ENCODE measurements around the gene COQ10B. TPM values are rescaled to one million over a fixed set of nuclear protein-coding genes. Genes with fewer than 3 reads are reported as not detected.

The COQ10B gene
- total and polyA plus RNA-seq, 2 of the 4 experiments (the other 2 are of a cell fraction) = 9.5 to 28.7 TPM

DNA sequence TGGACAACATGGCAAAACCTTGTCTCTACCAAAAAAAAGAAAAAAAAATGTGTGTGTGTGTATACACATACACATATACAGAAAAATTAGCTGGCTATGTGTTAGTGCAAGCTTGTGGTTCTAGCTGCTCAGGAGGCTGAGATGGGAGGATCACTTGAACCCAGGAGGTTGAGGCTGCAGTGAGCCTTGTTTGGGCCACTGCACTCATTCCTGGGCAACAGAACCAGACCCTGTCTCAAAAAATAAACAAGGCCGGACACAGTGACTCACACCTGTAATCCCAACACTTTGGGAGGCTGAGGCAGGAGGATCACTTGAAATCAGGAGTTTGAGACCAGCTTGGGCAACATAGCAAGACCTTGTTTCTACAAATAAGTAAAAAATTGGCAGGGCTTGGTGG lies 2.1 kb downstream of the COQ10B start:
- intact Hi-C loops (cut with micrococcal nuclease) = loop anchor here (5.0 kb wide), 1 partner anchor 42 kb away; the partner anchor contains the start of gene HSPD1
- POLR2A ChIA-PET (ENCODE audit: unreplicated experiment) = no interaction called here
- TF ChIP-seq RCOR1 (IDR thresholded peaks at IDR 0.05; ENCODE audit: insufficient replicate concordance, low read length) (no peak), MAZ (IDR thresholded peaks at IDR 0.05; ENCODE audit: borderline replicate concordance, low read depth, low read length) (no peak)

More for the DNA sequence above, 2.1 kb downstream of the COQ10B start:
- H4K91ac ChIP-seq (ENCODE audit: insufficient read depth, low read depth, low read length) = no peak overlapping the region
- H3K18ac ChIP-seq (ENCODE audit: low read depth, low read length) = no peak overlapping the region
- H4K8ac ChIP-seq (ENCODE audit: low read depth in 2 of 2, low read length in 2 of 2) = no peak overlapping the region
- peaks cover 5% of the 10 kb centered on the region; the same call in 1 of the 2 replicates for H3K9me1 ChIP-seq (ENCODE audit: insufficient read depth, low read length)
- DNase-seq (no peak), ATAC-seq (ENCODE audit: low read depth) (no peak)
- H3K4ac ChIP-seq (ENCODE audit: low read depth, low read length) = no peak overlapping the region
- no TSS peak for BruUV-seq (replicated peaks)
- no peak overlapping the region for H2AK5ac ChIP-seq (ENCODE audit: low read depth, low read length)
- no peak overlapping the region for H3K27ac ChIP-seq (ENCODE audit: insufficient read depth, low read length)
- H3K56ac ChIP-seq (ENCODE audit: extremely low read depth, insufficient read depth, low read length) = no peak overlapping the region
- H3K9me3 ChIP-seq (ENCODE audit: control insufficient read depth, insufficient read depth, low read length) = no peaks in the 10 kb centered on the region
- H3K9ac ChIP-seq (ENCODE audit: low read depth, low read length) = no peak overlapping the region
- H2BK120ac ChIP-seq (ENCODE audit: low read depth, low read length) = no peak overlapping the region
- H4K5ac ChIP-seq (ENCODE audit: low read depth, low read length) = no peak overlapping the region
- in situ Hi-C loops (cut with MboI; ENCODE audit: low sequenced_read_pairs) = no loop called here
- dilution Hi-C loops (cut with HindIII; ENCODE audit: low sequenced_read_pairs, unreplicated experiment) = no loop called here
- CTCF ChIA-PET = no interaction called here
- no peak overlapping the region for H3K14ac ChIP-seq (replicated peaks; ENCODE audit: low read depth, low read length)
- H3K4me1 ChIP-seq (ENCODE audit: control insufficient read depth, insufficient read depth, low read length) = no peaks in the 10 kb centered on the region; the same call in 1 of the 2 replicates
- no peak overlapping the region for H3K4me3 ChIP-seq (ENCODE audit: insufficient read depth, low read depth, low read length)
- H3K4me2 ChIP-seq (ENCODE audit: low read depth, low read length) = peak overlapping the region; percentile 47; the same call in 1 of the 2 replicates
- no peak overlapping the region for H2BK5ac ChIP-seq (ENCODE audit: low read depth, low read length, poor library complexity, severe bottlenecking)
- peaks cover 4% of the 10 kb centered on the region; the same call in 1 of the 2 replicates for H3K36me3 ChIP-seq (ENCODE audit: control insufficient read depth, insufficient read depth, low read length)
- no peak overlapping the region for H2BK15ac ChIP-seq (ENCODE audit: low read depth, low read length)
- peaks cover 9 to 24% of the 10 kb centered on the region in 2 experiments; a peak in 3 of 4 replicates for H3K79me1 ChIP-seq (ENCODE audit: low read depth in 1 of 2, low read length in 2 of 2)
- no peak overlapping the region for H2AFZ ChIP-seq (replicated peaks; ENCODE audit: low read length, poor library complexity)
- no peak overlapping the region for H2BK20ac ChIP-seq (ENCODE audit: low read depth, low read length)
- 100% methylated on average over 1 of the region's 1 CpG; no CpG with 5 or more reads in 1 of the 2 experiments for WGBS, 2 experiments (ENCODE audit: extremely low coverage in 2 of 2, insufficient read length in 1 of 2)
- H3K27me3 ChIP-seq (ENCODE audit: control insufficient read depth, insufficient read depth, low read length) = no peaks in the 10 kb centered on the region
- no peak overlapping the region for H3K23ac ChIP-seq (ENCODE audit: low read depth, low read length)
- no peak overlapping the region for H2AK9ac ChIP-seq (replicated peaks; ENCODE audit: low read depth, low read length, poor library complexity)
- H4K20me1 ChIP-seq (ENCODE audit: insufficient read depth, low read length) = peaks cover 48% of the 10 kb centered on the region

Measured in IMR-90 (cell line).